H1 (cell line): ENCODE results near the gene PTPRD.

Source experiments
- CEBPB ChIP-seq: IDR thresholded peaks from 2 replicates; pipeline ENCODE4 v1.6.1; 2012; ENCODE audit warnings: low read depth, low read length
- CTCF ChIP-seq, 3 experiments: IDR thresholded peaks; 1 replicate in 2 of 3; 2 replicates in 1 of 3; pipeline versions ENCODE4 v1.5.1 to v1.6.1; 2011; ENCODE audit warnings: low read length in 3 of 3, mild to moderate bottlenecking in 3 of 3, inconsistent platforms in 2 of 3, low read depth in 1 of 3, moderate library complexity in 1 of 3; ENCODE audit not compliant: insufficient read depth in 1 of 3; ENCODE audit errors: control extremely low read depth in 1 of 3
- HDAC2 ChIP-seq, 2 experiments: fragments of 300-600 bp in 1 of 2; sonication (generic) in 1 of 2; IDR thresholded peaks; 2 replicates each; pipeline ENCODE4 v1.6.1; 2011 to 2012; ENCODE audit warnings: low read depth in 2 of 2, low read length in 2 of 2, mild to moderate bottlenecking in 2 of 2, moderate library complexity in 2 of 2, borderline replicate concordance in 1 of 2, inconsistent platforms in 1 of 2
- JUND ChIP-seq: IDR thresholded peaks from 2 replicates; pipeline ENCODE4 v1.6.1; 2011; ENCODE audit warnings: mild to moderate bottlenecking, improper control_type of control experiment, low read length
- KDM5A ChIP-seq: fragments of 200-600 bp; IDR thresholded peaks from 2 replicates; pipeline ENCODE4 v1.7.1; 2012; ENCODE audit warnings: mild to moderate bottlenecking, low read length, inconsistent platforms, mixed read lengths
- MAFK ChIP-seq: IDR thresholded peaks from 2 replicates; pipeline ENCODE4 v1.6.1; 2012; ENCODE audit warnings: low read depth, mild to moderate bottlenecking, improper control_type of control experiment, low read length
- MAX ChIP-seq: IDR thresholded peaks from 2 replicates; pipeline ENCODE4 v1.6.1; 2012; ENCODE audit warnings: inconsistent platforms
- POLR2A ChIP-seq, 2 experiments: IDR thresholded peaks; 1 replicate in 1 of 2; 2 replicates in 1 of 2; pipeline ENCODE4 v1.6.1; 2011; ENCODE audit warnings: low read depth in 2 of 2, low read length in 2 of 2, mild to moderate bottlenecking in 2 of 2; ENCODE audit errors: control extremely low read depth in 1 of 2
- POLR2AphosphoS5 ChIP-seq: IDR thresholded peaks from 2 replicates; pipeline ENCODE4 v1.6.1; 2011; ENCODE audit warnings: low read depth, low read length
- SP2 ChIP-seq: IDR thresholded peaks from 2 replicates; pipeline ENCODE4 v1.6.1; 2012; ENCODE audit warnings: mild to moderate bottlenecking, low read length, inconsistent platforms
- SUZ12 ChIP-seq: fragments of 200-600 bp; sonication (generic); IDR thresholded peaks from 2 replicates; pipeline ENCODE4 v1.6.1; 2012; ENCODE audit warnings: mild to moderate bottlenecking, inconsistent platforms, low read length, moderate library complexity, mixed read lengths
- YY1 ChIP-seq: IDR thresholded peaks from 2 replicates; pipeline ENCODE4 v1.6.1; 2011; ENCODE audit warnings: low read depth, mild to moderate bottlenecking, low read length
- ZNF274 ChIP-seq: IDR thresholded peaks from 2 replicates; pipeline ENCODE4 v1.7.0; 2012; ENCODE audit warnings: low read length, borderline replicate concordance; ENCODE audit errors: extremely low read depth

DNA sequence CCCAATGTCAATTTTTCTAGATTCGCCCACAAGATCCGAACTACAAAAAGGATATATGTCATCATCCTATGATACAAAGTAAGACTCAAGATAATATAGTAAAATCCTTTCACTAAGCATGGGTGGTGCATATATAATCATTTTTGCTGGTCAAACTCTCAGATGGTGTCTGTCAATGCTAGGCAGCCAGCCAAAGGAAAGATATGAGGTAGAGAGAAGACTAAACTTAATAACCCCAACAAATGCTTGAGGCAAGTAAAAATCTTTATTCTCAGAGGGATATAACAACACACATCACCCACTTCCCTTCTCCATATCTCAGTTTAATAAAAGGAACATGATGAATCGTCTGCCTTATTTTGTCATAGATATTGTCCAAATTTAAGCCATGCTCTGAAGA lies 1972.0 kb downstream of the PTPRD start:
- TF ChIP-seq POLR2A (IDR thresholded peaks at IDR 0.05; ENCODE audit: control extremely low read depth in 1 of 2, low read depth in 2 of 2, low read length in 2 of 2) (no peak), MAX (no peak), KDM5A (no peak), CTCF (IDR thresholded peaks at IDR 0.05; ENCODE audit: control extremely low read depth in 1 of 3, insufficient read depth in 1 of 3, low read depth in 1 of 3, low read length in 3 of 3) (no peak), SP2 (no peak), HDAC2 (IDR thresholded peaks at IDR 0.05; ENCODE audit: borderline replicate concordance in 1 of 2, low read depth in 2 of 2, low read length in 2 of 2) (no peak), CEBPB (no peak), MAFK (no peak), JUND (no peak), YY1 (no peak), ZNF274 (no peak), POLR2AphosphoS5 (no peak), SUZ12 (no peak)
